ENCODE measurements around the gene ANLN.

ANLN gene

DNA sequence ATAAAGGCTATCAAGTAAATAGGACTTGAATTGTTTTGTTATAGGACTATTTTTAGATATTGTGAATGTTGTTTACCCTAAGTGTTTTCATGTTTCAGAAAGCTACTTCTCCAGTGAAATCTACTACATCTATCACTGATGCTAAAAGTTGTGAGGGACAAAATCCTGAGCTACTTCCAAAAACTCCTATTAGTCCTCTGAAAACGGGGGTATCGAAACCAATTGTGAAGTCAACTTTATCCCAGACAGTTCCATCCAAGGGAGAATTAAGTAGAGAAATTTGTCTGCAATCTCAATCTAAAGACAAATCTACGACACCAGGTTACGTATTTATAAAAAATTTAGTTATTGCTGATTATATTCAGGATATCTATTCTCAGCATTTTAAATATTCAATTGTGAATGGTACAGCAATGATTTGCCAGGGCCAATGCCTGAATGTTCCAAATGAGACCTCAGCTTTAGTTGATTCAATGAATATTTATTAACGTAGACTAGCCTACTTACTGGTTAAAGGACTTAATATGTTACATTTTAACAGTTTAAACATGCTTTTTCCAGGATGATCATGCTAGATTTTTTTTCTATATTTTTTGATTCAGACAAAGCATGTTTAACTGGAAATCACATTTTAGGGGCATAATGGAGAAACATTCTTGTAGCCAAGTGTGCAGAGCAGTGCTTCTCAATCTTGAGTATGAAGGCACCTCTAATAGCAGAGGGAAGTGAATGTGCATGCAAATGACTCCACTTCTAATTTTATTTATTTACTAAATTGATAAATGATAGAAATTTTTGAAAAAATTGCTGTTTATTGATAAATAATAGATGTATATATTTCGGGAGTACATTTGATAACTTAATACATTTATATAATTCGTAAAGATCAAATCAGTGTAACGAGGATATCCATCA, 18.2 kb downstream of the ANLN start:
- no peak for DNase-seq (ENCODE audit: low read depth, low spot score)

DNA sequence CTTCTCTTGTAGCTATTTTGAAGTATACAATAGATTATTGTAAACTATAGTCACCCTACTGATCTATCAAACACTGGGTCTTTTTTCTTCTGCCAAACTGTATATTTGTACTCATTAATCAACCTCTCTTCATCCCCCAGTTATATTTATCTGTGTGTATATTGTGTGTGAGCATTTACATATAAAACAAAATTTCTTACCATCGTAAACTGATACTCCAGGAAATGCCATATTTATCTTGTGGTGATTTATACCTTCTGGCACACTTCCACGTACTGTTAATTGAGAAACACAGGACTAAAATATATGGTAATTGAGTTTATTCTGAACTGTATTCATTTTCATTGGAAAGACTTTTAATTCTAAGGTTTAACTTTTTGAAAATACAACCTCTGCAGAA, 18.9 kb downstream of the ANLN start:
- DNase-seq (ENCODE audit: low read depth, low spot score): no peak

DNA sequence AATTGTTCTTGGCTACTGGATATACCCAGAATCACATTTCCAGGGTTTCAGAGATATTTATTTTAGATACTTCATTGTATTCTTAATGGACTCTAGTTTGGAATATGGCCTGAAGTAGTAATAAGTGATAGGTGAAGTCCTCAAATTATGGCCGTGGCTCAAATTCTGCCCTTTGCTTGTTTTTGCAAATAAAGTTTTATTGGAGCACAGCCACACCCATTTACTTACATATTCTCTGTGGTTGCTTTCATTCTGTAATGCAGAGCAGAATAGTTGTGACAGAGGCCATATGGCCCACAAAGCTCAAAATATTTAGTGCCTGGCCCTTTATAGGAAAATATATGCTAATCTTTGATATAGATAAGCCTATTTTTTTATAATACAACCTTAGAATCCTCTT, 19.5 kb downstream of the ANLN start:
- no peak for DNase-seq (ENCODE audit: low read depth, low spot score)

DNA sequence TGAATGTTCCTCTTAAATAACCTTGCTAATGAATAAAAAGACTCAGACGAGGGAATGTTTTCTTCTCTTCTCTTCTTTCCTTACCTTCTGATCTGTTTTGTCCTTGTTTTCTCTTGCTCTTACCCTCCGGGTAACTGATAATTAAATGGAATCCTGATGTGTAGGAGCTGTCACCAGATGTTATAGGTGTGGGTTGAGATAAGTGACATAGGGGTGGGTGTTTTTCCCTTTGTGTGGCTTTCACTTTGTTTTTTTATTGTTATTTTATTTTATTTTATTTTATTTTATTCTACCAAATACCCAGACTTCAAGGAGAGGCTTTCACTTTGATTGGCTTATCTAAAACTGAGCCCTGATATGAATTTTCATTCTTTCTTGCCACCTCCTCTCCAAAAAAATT, 25.5 kb downstream of the ANLN start:
- no peak for DNase-seq (ENCODE audit: low read depth, low spot score)

DNA sequence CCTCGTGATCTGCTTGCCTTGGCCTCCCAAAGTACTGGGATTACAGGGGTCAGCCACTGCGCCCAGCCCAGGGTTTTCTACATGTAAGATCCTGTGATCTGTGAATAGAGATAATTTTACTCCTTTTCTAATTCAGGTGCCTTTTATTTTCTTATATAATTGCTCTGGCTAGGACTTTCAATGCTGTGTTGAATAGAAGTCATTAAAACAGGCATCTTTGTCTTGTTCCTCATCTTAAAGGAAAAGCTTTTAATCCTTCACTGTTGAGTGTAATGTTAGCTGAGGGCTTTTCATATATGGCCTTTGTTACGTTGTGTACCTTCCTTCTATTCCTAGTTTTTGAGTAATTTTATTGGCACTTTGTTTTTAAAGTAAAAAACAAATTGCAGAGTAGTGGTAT, 26.6 kb downstream of the ANLN start:
- DNase-seq (ENCODE audit: low read depth, low spot score): no peak

DNA sequence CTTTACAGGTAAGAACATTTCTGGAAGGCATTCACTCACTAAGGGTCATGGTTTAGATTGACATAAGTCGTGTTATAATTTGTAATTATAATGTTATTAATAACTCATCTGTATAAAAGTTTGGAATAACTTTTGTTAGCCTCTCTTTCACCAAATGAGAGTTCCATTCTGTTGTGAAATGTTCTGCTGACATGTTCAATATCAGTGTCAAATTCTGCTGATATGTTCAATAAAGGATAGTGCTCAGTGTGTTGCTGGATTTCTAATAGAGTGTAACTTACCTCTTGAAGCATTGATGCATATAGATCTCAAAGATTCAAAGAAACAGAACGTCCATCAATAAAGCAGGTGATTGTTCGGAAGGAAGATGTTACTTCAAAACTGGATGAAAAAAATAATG, 30.6 kb downstream of the ANLN start:
- DNase-seq (ENCODE audit: low read depth, low spot score): no peak

DNA sequence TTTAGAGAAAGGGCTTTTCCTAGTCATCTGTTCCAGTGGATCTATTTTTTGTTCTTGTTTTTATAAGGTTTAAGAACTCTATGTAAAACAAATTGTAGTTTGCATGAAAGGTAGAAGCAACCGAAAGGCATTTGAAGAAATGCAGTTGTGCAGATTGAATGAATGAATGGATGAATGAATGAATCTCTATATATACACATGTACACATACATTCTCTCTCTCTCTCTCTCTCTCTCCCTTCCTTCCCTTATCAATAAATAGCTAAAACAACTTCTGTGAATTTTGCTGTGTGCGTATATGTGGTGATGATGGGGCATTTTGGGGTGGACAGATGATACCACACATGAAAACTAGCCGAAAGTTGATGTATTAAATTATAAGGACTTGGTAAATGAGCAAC, 32.4 kb downstream of the ANLN start:
- DNase-seq (ENCODE audit: low read depth, low spot score): no peak

DNA sequence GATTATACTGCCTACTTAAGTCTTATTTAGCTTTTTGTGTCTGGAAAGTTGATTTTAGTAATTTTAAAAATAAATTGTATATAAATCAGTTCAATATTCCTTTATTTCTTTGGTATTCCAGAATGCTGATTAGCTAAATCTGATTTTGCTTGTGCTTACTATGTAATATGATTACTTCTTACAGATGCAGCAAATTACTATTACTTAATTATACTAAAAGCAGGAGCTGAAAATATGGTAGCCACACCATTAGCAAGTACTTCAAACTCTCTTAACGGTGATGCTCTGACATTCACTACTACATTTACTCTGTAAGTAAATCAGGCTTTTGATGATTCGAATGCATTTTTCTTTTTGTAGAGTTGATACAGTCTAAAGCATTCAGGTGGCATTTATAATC, 34.0 kb downstream of the ANLN start:
- no peak for DNase-seq (ENCODE audit: low read depth, low spot score)

DNA sequence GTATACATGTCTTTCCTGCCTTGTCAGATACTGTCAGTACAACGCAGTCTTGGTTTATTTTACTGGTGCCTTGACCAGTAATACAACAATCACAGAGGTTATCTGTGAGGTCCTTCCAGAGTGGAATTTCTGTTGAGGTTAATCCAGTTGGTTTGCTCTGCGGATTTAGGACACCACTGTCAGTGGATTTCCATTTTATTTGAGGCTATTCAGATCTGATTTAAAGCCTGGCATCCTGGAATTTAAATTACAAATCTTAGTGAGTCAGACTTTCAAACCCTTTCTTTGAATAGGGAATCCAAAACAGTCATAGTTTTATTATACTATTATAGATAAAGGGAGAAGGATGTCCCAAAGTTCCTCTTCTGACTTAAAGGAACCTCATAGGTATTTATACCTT, 40.5 kb downstream of the ANLN start:
- no peak for DNase-seq (ENCODE audit: low read depth, low spot score)

DNA sequence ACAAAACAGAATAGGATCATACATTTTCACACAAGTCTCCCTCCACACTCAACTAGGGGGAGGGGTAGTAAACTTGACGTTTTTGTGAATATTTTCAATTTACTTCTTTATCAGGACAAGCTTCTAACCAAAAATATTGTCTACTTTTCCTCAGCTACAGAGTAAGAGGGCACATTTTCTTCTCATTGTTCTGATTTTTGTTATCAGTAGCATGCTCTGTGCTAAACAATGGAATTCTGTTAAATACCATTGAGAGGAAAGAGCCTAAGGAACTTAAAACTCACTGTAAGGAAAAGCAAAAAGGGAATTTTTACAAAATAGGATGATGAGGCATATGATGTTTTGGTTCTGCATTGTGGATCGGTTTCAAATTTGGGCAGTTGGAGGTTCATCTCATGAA, 41.2 kb downstream of the ANLN start:
- DNase-seq (ENCODE audit: low read depth, low spot score): no peak

DNA sequence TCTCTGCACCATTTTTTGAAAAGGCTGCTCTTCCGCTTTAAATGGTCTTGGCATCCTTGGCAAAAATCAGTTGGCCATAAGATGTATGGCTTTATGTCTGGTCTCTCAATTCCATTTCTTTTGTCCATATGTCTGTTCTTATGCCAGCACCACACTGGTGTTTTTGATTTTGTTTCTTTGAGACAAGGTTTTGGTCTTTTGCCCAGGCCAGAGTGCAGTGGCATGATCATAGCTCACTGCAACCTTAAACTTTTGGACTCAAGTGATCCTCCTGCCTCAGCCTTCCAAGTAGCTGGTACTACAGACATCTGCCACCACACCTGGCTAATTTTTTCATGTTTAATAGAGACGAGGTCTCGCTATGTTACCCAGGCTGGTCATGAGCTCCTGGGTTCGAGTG, 48.5 kb downstream of the ANLN start:
- no peak for DNase-seq (ENCODE audit: low read depth, low spot score)

DNA sequence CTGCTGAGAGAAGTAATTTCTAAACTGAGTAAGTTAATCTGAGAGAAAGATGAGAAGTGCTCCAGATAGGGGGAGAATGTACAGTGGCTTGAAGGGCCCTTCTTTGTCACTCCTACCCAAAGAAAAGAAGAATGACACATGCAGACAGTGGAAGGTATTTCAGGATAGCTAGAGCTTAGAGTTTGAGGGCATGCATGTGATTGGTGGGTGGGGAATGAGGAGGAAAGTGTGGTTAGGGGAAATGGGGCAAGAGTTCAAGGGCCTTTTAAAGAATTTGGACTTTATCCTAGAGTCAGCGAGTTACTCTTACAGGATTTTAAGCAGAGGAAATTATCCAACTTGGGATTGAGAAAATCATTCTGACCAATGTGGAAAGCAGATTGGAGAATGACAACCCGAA, 50.0 kb downstream of the ANLN start:
- no peak for DNase-seq (ENCODE audit: low read depth, low spot score)

DNA sequence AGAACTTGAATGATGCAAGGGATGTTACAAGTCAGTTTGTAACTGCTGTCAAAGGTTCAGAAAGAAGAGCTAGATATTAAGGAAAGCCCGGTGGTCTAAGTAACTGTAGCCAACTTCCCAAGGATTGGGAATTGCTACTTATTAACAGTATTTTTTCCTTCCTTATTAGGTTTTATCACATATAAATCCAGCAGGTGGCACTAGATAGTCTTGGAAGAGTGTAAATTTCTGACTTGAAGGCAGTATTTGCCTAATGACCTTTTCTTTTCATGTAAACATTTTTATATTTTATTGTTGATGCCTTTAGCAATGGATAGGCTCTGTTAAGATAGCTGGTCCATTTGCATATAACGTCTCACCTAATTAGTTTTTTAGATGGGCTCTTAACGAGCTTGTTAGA, 51.2 kb downstream of the ANLN start:
- no peak for DNase-seq (ENCODE audit: low read depth, low spot score)

DNA sequence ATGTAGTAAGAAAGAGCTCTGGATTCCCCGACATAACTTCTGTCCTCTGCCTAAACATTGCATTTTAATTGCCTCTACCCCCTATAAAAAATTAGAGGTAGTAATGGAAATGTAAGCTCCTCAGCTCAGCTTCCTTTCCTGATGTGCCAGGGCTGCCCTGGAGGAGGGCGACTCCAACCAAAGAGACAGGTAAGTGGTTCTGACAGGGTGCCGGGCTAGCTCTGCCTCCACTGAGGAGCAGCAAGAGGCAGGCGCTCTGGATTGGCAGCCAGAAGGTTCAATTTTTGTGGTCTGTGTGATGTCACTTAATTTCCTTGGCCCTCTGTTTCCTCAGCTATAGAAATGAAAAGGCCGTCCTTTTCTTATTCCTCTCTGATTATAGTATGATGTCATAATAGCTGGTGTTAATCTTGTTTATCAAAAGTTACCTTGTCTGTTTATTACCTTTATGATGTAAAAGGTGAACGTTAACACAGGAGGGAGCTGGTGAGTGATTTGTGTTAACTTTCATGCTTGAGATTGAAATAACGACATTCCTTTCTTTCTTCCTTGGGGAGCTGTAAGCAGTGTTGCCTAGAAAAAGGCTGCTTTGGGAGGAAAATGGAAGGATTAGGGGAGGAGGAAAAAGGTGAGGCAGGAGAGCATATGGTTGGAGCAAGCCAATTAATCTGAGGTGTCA, 51.8 kb downstream of the ANLN start:
- no peak for DNase-seq (ENCODE audit: low read depth, low spot score)

DNA sequence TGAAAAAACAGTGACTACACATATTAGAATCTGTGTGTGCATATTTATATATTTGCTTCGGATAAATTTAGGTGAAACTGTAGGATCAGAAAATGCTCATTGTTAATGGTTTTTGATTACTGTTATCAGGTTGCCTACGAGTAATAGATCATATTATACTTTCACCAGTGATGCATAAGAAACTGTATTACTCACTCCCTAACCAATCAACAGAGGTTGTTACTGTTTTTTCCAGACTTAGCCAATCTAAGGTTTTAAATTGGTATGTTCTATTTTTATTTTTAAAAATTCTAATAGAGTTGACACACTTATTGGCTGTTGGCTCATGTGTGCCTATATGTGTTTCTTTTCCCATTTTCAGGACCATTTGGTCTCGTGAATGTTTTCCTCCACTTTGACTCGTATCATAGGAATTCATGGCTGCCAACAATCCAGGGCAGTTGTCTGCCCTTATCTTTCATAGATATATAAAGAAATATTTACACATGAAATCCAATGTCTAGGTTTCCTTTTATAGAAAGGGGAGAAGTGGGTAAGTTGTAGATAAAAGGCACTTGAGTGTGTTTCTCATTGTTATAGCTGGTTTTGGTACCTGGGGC, 59.2 kb downstream of the ANLN start:
- DNase-seq (ENCODE audit: low read depth, low spot score): no peak

DNA sequence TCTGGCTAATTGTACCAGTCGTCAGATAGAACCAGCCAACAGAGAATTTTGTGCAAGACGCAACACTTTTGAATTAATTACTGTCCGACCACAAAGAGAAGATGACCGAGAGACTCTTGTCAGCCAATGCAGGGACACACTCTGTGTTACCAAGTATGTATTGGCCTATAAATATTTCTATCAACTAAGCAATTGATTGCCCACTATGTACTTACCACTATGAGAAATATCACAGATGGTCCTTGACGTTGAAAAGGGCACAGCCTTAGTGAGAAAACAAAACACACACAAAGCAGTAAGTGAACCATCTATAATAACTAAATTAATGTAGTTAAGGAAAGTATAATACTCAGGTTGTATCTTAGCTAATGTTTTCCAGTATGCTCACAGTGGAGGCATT, 60.0 kb downstream of the ANLN start:
- no peak for DNase-seq (ENCODE audit: low read depth, low spot score)

DNA sequence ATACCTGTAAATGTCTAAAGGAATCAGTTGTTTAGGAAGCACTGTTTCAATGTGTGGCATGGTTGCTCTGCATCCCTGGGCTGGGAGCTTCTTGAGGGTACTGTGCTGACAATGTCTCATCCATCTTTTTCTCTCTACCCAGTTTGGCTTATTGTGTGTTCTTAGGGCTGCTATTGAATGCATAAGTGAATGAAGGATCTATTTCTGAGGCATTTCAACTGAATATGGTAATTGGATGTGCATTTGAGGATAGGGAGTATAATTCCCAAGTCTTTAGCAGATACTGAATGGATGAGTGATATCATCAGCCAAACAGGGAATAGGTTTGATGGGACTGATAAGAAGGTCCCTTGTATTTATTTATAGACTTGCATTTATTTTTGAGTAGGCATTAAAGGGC, 64.1 kb downstream of the ANLN start:
- no peak for DNase-seq (ENCODE audit: low read depth, low spot score)

DNA sequence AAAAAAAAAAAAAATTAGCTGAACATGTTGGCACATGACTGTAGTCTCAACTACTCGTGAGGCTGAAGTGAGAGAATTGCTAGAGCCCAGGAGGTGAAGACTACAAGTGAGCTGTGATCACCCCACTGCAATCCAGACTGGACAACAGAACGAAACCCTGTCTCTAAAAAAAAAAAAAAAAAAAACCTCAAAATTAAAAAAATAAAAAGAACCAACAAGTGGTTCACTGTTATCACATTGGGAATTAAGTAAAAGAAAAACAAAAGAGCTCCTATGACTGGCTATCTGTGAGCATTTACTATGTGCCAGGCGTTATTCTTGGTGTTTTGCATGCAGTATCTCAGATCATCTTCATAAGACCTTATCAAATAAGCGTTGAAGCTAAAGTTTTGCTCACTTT, 66.0 kb downstream of the ANLN start:
- DNase-seq (ENCODE audit: low read depth, low spot score): no peak

DNA sequence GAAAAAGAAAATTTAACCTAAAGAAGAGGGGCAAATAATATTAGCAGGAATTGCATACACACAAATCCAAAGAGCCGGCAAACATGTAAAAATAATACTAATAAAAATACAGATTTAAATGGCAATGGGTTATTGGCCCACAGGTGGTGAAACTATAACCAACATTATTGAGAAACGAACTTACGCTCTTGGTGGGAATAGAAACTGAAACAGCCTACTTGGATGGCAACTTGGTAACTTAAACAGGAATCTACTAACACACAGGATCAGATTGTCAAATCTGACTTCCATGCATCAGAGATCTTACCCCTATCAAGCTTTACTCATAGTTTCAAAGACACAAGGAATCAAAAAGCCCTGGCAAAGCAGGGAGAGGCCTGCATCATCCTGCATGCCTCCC, 66.5 kb downstream of the ANLN start:
- no peak for DNase-seq (ENCODE audit: low read depth, low spot score)

DNA sequence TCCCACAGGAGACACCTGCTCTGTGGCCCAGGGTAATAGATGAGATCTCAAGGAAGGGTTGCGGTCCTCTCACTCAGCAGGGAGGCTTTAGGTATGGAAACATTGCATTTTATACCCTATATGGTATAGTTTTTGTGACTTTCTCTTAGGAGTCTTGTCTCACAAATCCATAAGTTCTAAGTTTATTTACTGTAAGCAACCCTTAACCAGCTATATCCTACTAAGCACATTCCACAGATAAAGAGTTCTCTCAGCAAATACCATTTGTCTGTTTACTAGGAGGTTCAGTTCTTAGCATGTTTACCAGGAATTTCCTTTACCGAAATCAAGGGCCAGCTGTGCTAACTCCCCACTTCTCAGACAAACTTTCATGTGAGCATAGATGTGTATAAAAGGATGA, 66.9 kb downstream of the ANLN start:
- no peak for DNase-seq (ENCODE audit: low read depth, low spot score)

DNA sequence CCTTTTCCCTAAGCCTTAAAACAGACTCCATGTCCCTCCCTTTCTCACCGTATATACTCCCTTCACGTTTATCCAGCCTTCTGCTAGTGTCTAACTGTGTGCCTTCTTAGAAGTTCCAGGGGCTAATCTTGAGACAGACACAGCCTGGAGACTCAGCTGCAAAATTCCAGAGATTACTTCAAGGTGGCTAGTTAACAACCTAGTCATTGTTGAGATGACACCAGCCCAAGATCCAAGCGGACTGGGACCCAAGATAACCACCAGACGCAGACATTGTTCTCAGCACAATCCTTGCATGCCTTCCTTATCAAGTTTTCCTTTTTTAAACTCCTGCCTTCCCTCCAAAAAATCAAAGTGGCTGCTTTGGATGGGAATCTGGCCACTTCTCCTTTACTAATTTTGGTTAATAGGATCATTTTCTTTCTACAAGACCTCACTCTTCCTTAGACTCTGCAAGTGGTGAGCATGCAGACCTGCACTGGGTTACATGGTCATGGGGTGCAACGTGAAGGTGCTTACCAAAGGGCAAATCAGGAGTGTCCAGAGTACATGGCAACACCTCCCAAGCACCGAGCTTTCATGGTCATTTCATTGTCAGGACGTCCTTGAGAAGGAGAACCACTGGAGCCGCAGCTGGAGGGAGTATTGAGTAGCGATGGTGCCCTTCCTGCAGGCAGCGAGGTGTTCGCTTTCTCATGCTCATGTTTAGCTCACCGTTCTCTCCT, 69.7 kb downstream of the ANLN start:
- peak; percentile 64 for DNase-seq (ENCODE audit: low read depth, low spot score)

DNA sequence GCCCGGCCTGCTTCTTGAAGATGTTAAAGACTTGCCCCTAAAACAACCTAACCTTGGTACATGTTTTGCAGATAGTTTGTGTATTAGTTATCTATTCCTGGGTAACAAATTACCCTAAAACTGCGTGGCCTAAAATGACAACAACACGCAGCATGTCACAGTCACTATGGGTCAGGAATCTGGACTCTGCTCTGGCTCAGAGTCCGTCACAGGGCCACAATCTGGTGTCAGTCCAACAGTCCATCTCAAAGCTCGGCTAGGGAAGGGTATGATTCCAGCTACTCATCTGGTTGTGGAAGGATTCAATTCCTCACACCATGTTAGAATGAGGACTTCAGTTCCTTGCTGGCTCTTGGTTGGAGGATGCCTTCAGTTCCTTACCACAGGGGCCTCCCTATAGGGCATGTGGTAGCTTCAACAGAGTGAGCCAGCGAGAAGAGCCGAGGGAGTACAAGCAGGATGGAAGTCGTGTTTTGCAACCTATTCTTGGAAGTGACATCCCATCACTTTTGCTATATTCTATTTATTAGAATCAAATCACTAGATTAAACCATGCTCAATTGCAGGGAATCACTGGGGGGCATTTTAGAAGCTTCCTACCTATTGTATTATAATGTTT, 71.3 kb downstream of the ANLN start:
- no peak for DNase-seq (ENCODE audit: low read depth, low spot score)

Measured in ELF-1 (cell line).